Aorta (tissue), 5 donors: ENCODE measurements around the gene TRMT112. TPM values are rescaled to one million over a fixed set of nuclear protein-coding genes. Genes with fewer than 3 reads are reported as not detected.

Experiments
- ATAC-seq: fragments of 200-7000 bp; cut with Tn5 transposase; one replicate; pipeline ENCODE4 v1.9.1; 2022; ENCODE audit warnings: moderate library complexity; ENCODE audit not compliant: low FRiP score
- DNase-seq, 2 donors: peaks; one replicate each; pipeline ENCODE4 v3.0.0-alpha.2; 2020
- H3K27ac ChIP-seq, 2 donors: one replicate each; pipeline ENCODE4 v1.5.1; 2013; ENCODE audit warnings: low read length in 2 of 2, mild to moderate bottlenecking in 2 of 2, moderate library complexity in 2 of 2, control low read depth in 1 of 2, inconsistent platforms in 1 of 2, low read depth in 1 of 2
- H3K27me3 ChIP-seq, 2 donors: one replicate each; pipeline ENCODE4 v1.6.1; 2013; ENCODE audit warnings: control low read depth in 1 of 2, low read length in 1 of 2, mild to moderate bottlenecking in 1 of 2, moderate library complexity in 1 of 2; ENCODE audit not compliant: insufficient read depth in 2 of 2, control insufficient read depth in 1 of 2
- H3K36me3 ChIP-seq, 2 donors: one replicate each; pipeline ENCODE4 v1.6.1; 2013; ENCODE audit warnings: control low read depth in 1 of 2, low read length in 1 of 2, mild to moderate bottlenecking in 1 of 2; ENCODE audit not compliant: insufficient read depth in 2 of 2, control insufficient read depth in 1 of 2
- H3K4me1 ChIP-seq, 2 donors: one replicate each; pipeline ENCODE4 v1.6.1; 2013; ENCODE audit warnings: low read length in 2 of 2, control low read depth in 1 of 2, mild to moderate bottlenecking in 1 of 2, moderate library complexity in 1 of 2; ENCODE audit not compliant: insufficient read depth in 2 of 2, control insufficient read depth in 1 of 2
- H3K4me3 ChIP-seq, 2 donors: one replicate each; pipeline ENCODE4 v1.5.1; 2013; ENCODE audit warnings: low read length in 2 of 2, control low read depth in 1 of 2, mild to moderate bottlenecking in 1 of 2
- H3K9me3 ChIP-seq: one replicate; pipeline ENCODE4 v1.6.1; 2013; ENCODE audit warnings: mild to moderate bottlenecking, low read length; ENCODE audit not compliant: control insufficient read depth
- whole genome bisulfite sequencing, 2 donors: extraction: QIAGEN DNeasy Blood & Tissue Kit; methylation state at CpG; one replicate each; pipeline ENCODE4 v1.1.7; 2013; 5-methylcytosine and 5-hydroxymethylcytosine counted together
- intact Hi-C, 2 donors: fragments of 100-400 bp; cut with DNase I; formaldehyde crosslinking; loops; one replicate each; pipeline versions ENCODE4 v1.14.2 to v1.15.0; 2022
- polyA plus RNA-seq, 2 donors: library from polyadenylated mRNA; stranded (reverse); fragments of 200-250 nt; gene quantifications; one replicate each; pipeline ENCODE4 v1.2.3, GENCODE V29; 2013
- total RNA-seq, 2 donors: library from RNA; stranded (reverse); fragmentation: NEBNext Ultra II Directional; extraction: Animal tissue kit (Norgen Biotek cat#: 25700); gene quantifications; one replicate each; pipeline ENCODE4 v1.2.1, GENCODE V29; 2021
- donor health status: healthy with polysubstance abuse.
- donor health status: Bipolar disorder and iron deficiency.
- donor health status: DM: no; HTN: no; CAD: no.
- donor health status: DM: no; HTN: no; CAD: no.
- donor health status: DM: yes; HTN: yes; CAD: no.

TRMT112 gene
- total and polyA plus RNA-seq, 4 donors = 139 to 270 (median 173) TPM

DNA sequence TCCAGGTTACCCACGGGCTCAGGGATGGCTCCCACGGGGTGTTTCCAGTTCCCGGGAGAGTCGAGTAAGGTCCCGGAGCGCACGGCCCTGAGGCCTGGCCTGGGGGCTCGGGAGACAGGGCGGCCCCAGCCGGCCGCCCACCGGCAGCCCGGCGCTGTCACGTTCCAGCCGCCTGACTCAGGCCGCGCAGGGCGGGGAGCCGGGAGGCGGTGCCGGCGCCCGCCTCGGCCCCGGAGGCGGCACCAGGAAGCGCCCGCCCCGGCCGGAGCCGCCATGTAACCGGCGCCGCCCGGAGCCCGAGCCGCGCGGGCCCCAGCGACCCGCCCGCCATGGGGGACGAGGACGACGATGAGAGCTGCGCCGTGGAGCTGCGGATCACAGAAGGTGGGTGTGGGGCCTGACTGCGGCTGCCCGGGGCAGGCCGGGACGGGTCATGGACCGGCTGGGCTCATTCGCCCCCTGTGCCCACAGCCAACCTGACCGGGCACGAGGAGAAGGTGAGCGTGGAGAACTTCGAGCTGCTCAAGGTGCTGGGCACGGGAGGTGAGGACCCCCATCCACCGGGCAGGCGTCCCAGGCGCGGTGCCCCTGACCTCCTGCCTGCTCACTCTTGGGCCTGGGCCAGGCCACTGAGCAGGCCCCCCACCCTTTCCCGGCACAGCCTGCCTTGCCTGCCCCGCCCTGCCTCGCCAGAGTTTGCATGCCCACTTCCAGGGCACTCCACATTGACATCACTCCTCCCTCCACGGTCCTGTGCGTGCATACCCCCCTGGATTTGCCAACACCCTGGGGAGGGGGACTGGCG lies 41.8 kb upstream of the TRMT112 start, which contains the start of gene RPS6KA4:
Gene RPS6KA4 (plus strand): TSS at position 256 of the 805 bp plus-strand sequence. CDS start 74 bp downstream, at position 330.
- Histone ChIP-seq H3K4me3 (peak within 1 kb of the TSS; percentile 72 to 74), H3K36me3 (peaks cover 2 to 4% of the 10 kb centered on the region in 2 donors), H3K27ac (peak within 1 kb of the TSS; percentile 1 to 87), H3K9me3 (no peaks in the 10 kb centered on the region), H3K27me3 (no peaks in the 10 kb centered on the region), H3K4me1 (no peaks in the 10 kb centered on the region)
- intact Hi-C loops = loop anchor here in 1 of 2 donors (5.0 kb wide), 1 partner anchor 42 kb away; the partner anchor contains the start of genes PRDX5 and TRMT112
- peak; percentile 89 for ATAC-seq
- peak; percentile 72 to 89 for DNase-seq
- WGBS, 2 donors = 0 to 1% methylated on average over 56 to 70 of the region's 70 CpGs

DNA sequence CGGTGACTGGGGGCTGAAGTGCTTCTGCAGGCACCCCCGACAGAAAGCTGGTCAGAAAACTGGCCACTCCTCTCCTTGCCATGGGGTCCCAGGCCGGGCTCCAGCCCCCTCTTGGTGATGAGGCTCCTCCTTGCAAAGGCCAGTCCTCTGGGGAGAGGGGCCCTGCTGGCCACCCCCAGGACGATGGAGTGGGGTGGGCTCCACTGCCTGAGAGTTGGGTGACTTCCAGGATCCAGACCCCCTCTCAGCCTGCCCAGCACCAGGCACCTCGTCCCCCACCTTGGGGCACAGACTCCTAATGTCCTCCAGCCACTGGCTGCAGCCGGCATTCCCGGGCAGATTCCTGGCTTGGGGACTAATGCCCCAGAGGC lies 41.2 kb upstream of the TRMT112 start:
- Histone ChIP-seq H3K4me1 (no peaks in the 10 kb centered on the region), H3K4me3 (peak overlapping the region; percentile 72 to 74), H3K9me3 (no peaks in the 10 kb centered on the region), H3K27ac (peak overlapping the region; percentile 1 to 87), H3K36me3 (peaks cover 2 to 4% of the 10 kb centered on the region in 2 donors), H3K27me3 (no peaks in the 10 kb centered on the region)
- peak; percentile 11 for ATAC-seq
- intact Hi-C loops = loop anchor here in 1 of 2 donors (5.0 kb wide), 1 partner anchor 41 kb away; the partner anchor contains the start of genes PRDX5 and TRMT112
- DNase-seq = no peak
- 8 to 10% methylated on average over 7 of the region's 7 CpGs for WGBS, 2 donors

DNA sequence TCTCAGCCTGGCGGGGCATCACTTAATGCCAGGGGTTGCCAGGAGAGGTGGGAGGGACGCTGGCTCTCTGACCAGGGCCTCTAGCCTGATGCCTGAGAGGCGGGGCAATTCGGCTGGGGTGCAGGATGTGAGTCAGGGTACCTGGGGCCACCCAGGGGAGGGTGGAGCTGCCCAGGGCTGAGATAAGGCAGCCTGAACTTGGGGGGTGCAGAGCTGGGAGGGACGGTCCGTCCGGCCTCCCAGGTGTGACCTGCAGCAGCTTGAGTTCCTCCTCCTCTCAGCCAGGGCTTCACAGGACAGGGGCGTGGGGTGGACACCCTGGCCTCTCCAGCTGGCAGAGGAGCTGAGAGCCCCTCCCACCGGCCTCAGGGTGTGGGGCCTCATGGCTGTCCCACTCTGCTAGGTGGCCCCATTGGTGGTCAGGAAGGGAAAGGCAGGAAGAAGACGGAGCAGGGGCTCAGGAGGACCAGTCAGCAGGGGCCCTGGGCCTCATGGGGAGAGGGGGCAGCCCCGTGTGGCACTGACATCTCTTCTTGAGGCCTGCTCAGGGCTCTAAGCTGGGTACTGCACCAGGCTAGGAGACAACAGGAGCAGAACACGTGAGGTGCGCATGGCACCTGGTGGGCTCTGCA lies 40.7 kb upstream of the TRMT112 start:
- Histone ChIP-seq H3K27ac (peak overlapping the region in 1 of 2 donors; percentile 87), H3K4me3 (no peak overlapping the region), H3K27me3 (no peaks in the 10 kb centered on the region), H3K36me3 (peaks cover 2% of the 10 kb centered on the region in 2 donors), H3K4me1 (no peaks in the 10 kb centered on the region), H3K9me3 (no peaks in the 10 kb centered on the region)
- peak in 1 of 2 donors; percentile 64 for DNase-seq
- intact Hi-C loops = loop anchor here in 1 of 2 donors (5.0 kb wide), 1 partner anchor 41 kb away; the partner anchor contains the start of genes PRDX5 and TRMT112
- peak; percentile 16 for ATAC-seq
- 43 to 49% methylated on average over 13 of the region's 13 CpGs for WGBS, 2 donors

DNA sequence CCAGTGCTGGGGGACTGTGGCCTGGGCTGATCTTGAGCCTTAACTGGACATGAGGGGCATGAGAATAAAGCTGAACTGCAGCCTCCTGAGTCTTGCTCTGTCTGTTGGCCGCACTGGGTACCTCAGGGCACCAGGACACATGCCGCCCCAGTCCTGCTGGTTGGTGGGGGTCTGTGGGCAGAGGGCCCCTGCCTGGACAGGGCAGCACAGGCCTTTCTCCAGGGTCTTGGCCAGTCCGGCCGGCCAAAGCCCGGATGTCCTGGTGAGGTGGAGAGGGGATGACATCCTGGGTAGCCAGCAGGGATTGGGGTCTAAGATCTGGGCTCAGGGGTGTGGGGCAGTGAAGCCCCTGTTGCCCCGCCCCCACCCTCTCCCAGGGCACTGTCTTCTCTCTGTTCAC lies 40.1 kb upstream of the TRMT112 start:
- no peak for ATAC-seq
- H3K4me1 ChIP-seq = no peaks in the 10 kb centered on the region

GRCh38 chr11:64356498-64357411 lies 39.4 kb upstream of the TRMT112 start:
- H3K4me3 ChIP-seq = no peak overlapping the region
- no peaks in the 10 kb centered on the region for H3K27me3 ChIP-seq
- ATAC-seq (no peak), DNase-seq (peak; percentile 50 to 77)
- 83 to 84% methylated on average over 25 of the region's 25 CpGs for WGBS, 2 donors
- intact Hi-C loops = loop anchor here in 1 of 2 donors (5.0 kb wide), 1 partner anchor 39 kb away; the partner anchor contains the start of genes PRDX5 and TRMT112
- no peaks in the 10 kb centered on the region for H3K4me1 ChIP-seq
- H3K36me3 ChIP-seq = no peaks in the 10 kb centered on the region
- no peaks in the 10 kb centered on the region for H3K9me3 ChIP-seq
- no peak overlapping the region for H3K27ac ChIP-seq

More for the DNA sequence above, 40.1 kb upstream of the TRMT112 start:
- peak in 1 of 2 donors; percentile 49 for DNase-seq
- Histone ChIP-seq H3K36me3 (peaks cover 0 to 1% of the 10 kb centered on the region in 2 donors), H3K27me3 (no peaks in the 10 kb centered on the region), H3K4me3 (no peak overlapping the region), H3K9me3 (no peaks in the 10 kb centered on the region), H3K27ac (no peak overlapping the region)
- 86 to 92% methylated on average over 6 of the region's 6 CpGs for WGBS, 2 donors
- intact Hi-C loops = loop anchor here in 1 of 2 donors (5.0 kb wide), 1 partner anchor 40 kb away; the partner anchor contains the start of genes PRDX5 and TRMT112

GRCh38 chr11:64355078-64355940 lies 38.0 kb upstream of the TRMT112 start:
- peak; percentile 89 to 94 for DNase-seq
- no peaks in the 10 kb centered on the region for H3K4me1 ChIP-seq
- no peaks in the 10 kb centered on the region for H3K27me3 ChIP-seq
- H3K4me3 ChIP-seq = peak overlapping the region in 1 of 2 donors; percentile 7
- H3K36me3 ChIP-seq = no peaks in the 10 kb centered on the region
- peak; percentile 70 for ATAC-seq
- no peaks in the 10 kb centered on the region for H3K9me3 ChIP-seq
- no peak overlapping the region for H3K27ac ChIP-seq
- intact Hi-C loops = loop anchor here (1.0 to 5.0 kb wide), 2 partner anchors 37 to 38 kb away; partner anchors contain the start of genes PRDX5 (in 2 of the 2) and TRMT112 (in 1 of the 2)
- 5% methylated on average over 22 to 23 of the region's 23 CpGs for WGBS, 2 donors

- Histone ChIP-seq H3K9me3 (no peaks in the 10 kb centered on the region), H3K4me1 (no peaks in the 10 kb centered on the region)
- WGBS, 2 donors = 82 to 85% methylated on average over 18 to 20 of the region's 20 CpGs
Measured at GRCh38 chr11:64353715-64354506, 36.6 kb upstream of the TRMT112 start.

More at GRCh38 chr11:64353715-64354506, 36.6 kb upstream of the TRMT112 start:
- DNase-seq (no peak), ATAC-seq (no peak)
- H3K27me3 ChIP-seq = no peaks in the 10 kb centered on the region
- intact Hi-C loops = no loop called here
- H3K4me3 ChIP-seq = no peak overlapping the region
- H3K27ac ChIP-seq = no peak overlapping the region
- no peaks in the 10 kb centered on the region for H3K36me3 ChIP-seq
